Calu3 (cell line): ENCODE measurements around the gene RBPJ. TPM values are rescaled to one million over a fixed set of nuclear protein-coding genes. Genes with fewer than 3 reads are reported as not detected.

Experiments
- BruUV-seq: library from RNA; stranded (reverse); fragments of 400-500 nt; replicated peaks from 2 replicates; lab custom pipeline; 2021; lab: Mats Ljungman, UMichigan
- CTCF ChIA-PET: fragments of 300-600 bp; sonication (Branson Sonifier 250); formaldehyde crosslinking; loops from one replicate; lab custom pipeline; 2022; ENCODE audit warnings: antibody characterized with exemption; lab: Charles Lee
- DNase-seq: peaks from one replicate; pipeline ENCODE4 v3.0.0; 2022
- H3K27ac Mint-ChIP-seq: one replicate; pipeline ENCODE4 v1.8.0; 2022; ENCODE audit warnings: mixed read lengths; ENCODE audit not compliant: unreplicated experiment
- H3K27me3 Mint-ChIP-seq: one replicate; pipeline ENCODE4 v1.8.0; 2022; ENCODE audit warnings: mixed read lengths; ENCODE audit not compliant: unreplicated experiment
- H3K36me3 Mint-ChIP-seq: one replicate; pipeline ENCODE4 v1.8.0; 2022; ENCODE audit warnings: mild to moderate bottlenecking, moderate library complexity, mixed read lengths; ENCODE audit not compliant: insufficient read depth, unreplicated experiment
- H3K4me1 Mint-ChIP-seq: one replicate; pipeline ENCODE4 v1.8.0; 2022; ENCODE audit warnings: mild to moderate bottlenecking, low read depth, mixed read lengths; ENCODE audit not compliant: unreplicated experiment
- H3K4me3 Mint-ChIP-seq: one replicate; pipeline ENCODE4 v1.8.0; 2022; ENCODE audit warnings: mild to moderate bottlenecking, low read depth, moderate library complexity, mixed read lengths; ENCODE audit not compliant: unreplicated experiment
- H3K9me3 Mint-ChIP-seq: one replicate; pipeline ENCODE4 v1.8.0; 2022; ENCODE audit warnings: low read depth, mixed read lengths; ENCODE audit not compliant: unreplicated experiment
- intact Hi-C: fragments of 100-400 bp; cut with micrococcal nuclease; formaldehyde crosslinking; loops from one replicate; pipeline ENCODE4 v1.10.0; 2022; ENCODE audit not compliant: unreplicated experiment
- total RNA-seq: library from RNA; stranded (reverse); gene quantifications from 2 replicates; pipeline ENCODE4 v1.2.3, GENCODE V29; 2022
- TF ChIP-seq, protein P1 (sequence below): fragments of 200-600 bp; IDR thresholded peaks from one replicate; pipeline ENCODE4 v1.8.0; 2022; ENCODE audit warnings: antibody characterized with exemption; ENCODE audit not compliant: unreplicated experiment

Gene RBPJ
- total RNA-seq, 1 experiment from 2014 or later = 56.3 TPM

- BruUV-seq = no TSS peak
These were observed 63.7 kb downstream of the RBPJ start for GRCh38 chr4:26384380-26385057.

GRCh38 chr4:26385690-26386089, 64.9 kb downstream of the RBPJ start:
- H3K4me3 Mint-ChIP-seq = no peak overlapping the region
- BruUV-seq = no TSS peak
- CTCF ChIA-PET = interaction anchor here (0.6 kb wide), 1 partner anchor 501 kb away, joined by 4 read pairs; no protein-coding TSS in a partner anchor

More at GRCh38 chr4:26384380-26385057, 63.7 kb downstream of the RBPJ start:
- TF ChIP-seq, protein P1, sequence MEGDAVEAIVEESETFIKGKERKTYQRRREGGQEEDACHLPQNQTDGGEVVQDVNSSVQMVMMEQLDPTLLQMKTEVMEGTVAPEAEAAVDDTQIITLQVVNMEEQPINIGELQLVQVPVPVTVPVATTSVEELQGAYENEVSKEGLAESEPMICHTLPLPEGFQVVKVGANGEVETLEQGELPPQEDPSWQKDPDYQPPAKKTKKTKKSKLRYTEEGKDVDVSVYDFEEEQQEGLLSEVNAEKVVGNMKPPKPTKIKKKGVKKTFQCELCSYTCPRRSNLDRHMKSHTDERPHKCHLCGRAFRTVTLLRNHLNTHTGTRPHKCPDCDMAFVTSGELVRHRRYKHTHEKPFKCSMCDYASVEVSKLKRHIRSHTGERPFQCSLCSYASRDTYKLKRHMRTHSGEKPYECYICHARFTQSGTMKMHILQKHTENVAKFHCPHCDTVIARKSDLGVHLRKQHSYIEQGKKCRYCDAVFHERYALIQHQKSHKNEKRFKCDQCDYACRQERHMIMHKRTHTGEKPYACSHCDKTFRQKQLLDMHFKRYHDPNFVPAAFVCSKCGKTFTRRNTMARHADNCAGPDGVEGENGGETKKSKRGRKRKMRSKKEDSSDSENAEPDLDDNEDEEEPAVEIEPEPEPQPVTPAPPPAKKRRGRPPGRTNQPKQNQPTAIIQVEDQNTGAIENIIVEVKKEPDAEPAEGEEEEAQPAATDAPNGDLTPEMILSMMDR = no peak
- intact Hi-C loops = no loop called here
- no peaks in the 10 kb centered on the region for H3K27me3 Mint-ChIP-seq
- H3K4me3 Mint-ChIP-seq = no peak overlapping the region
- CTCF ChIA-PET = no interaction called here
- no peak for DNase-seq
- no peaks in the 10 kb centered on the region for H3K4me1 Mint-ChIP-seq
- peaks cover 8% of the 10 kb centered on the region for H3K36me3 Mint-ChIP-seq
- no peaks in the 10 kb centered on the region for H3K9me3 Mint-ChIP-seq
- no peak overlapping the region for H3K27ac Mint-ChIP-seq

GRCh38 chr4:26386386-26386785, 65.6 kb downstream of the RBPJ start:
- peaks cover 8% of the 10 kb centered on the region for H3K36me3 Mint-ChIP-seq
- H3K9me3 Mint-ChIP-seq = no peaks in the 10 kb centered on the region
- no peak for DNase-seq
- no peak overlapping the region for H3K4me3 Mint-ChIP-seq
- no peaks in the 10 kb centered on the region for H3K4me1 Mint-ChIP-seq
- intact Hi-C loops = no loop called here
- CTCF ChIA-PET = no interaction called here
- BruUV-seq = no TSS peak
- no peaks in the 10 kb centered on the region for H3K27me3 Mint-ChIP-seq
- TF ChIP-seq, protein P1 = no peak
- H3K27ac Mint-ChIP-seq = no peak overlapping the region

More at GRCh38 chr4:26385690-26386089, 64.9 kb downstream of the RBPJ start:
- Mint-ChIP-seq H3K27me3 (no peaks in the 10 kb centered on the region), H3K4me1 (no peaks in the 10 kb centered on the region), H3K27ac (no peak overlapping the region), H3K36me3 (peaks cover 8% of the 10 kb centered on the region), H3K9me3 (no peaks in the 10 kb centered on the region)
- intact Hi-C loops = no loop called here
- no peak for DNase-seq
- TF ChIP-seq, protein P1 = no peak

GRCh38 chr4:26388671-26389070, 67.9 kb downstream of the RBPJ start:
- CTCF ChIA-PET = no interaction called here
- no peaks in the 10 kb centered on the region for H3K4me1 Mint-ChIP-seq

More at GRCh38 chr4:26388671-26389070, 67.9 kb downstream of the RBPJ start:
- no TSS peak for BruUV-seq
- Mint-ChIP-seq H3K36me3 (peaks cover 8% of the 10 kb centered on the region), H3K27me3 (no peaks in the 10 kb centered on the region), H3K4me3 (no peak overlapping the region), H3K27ac (no peak overlapping the region), H3K9me3 (no peaks in the 10 kb centered on the region)
- intact Hi-C loops = no loop called here
- TF ChIP-seq, protein P1 = no peak
- no peak for DNase-seq
